ENCODE measurements around the gene TMIE.

TMIE gene

DNA sequence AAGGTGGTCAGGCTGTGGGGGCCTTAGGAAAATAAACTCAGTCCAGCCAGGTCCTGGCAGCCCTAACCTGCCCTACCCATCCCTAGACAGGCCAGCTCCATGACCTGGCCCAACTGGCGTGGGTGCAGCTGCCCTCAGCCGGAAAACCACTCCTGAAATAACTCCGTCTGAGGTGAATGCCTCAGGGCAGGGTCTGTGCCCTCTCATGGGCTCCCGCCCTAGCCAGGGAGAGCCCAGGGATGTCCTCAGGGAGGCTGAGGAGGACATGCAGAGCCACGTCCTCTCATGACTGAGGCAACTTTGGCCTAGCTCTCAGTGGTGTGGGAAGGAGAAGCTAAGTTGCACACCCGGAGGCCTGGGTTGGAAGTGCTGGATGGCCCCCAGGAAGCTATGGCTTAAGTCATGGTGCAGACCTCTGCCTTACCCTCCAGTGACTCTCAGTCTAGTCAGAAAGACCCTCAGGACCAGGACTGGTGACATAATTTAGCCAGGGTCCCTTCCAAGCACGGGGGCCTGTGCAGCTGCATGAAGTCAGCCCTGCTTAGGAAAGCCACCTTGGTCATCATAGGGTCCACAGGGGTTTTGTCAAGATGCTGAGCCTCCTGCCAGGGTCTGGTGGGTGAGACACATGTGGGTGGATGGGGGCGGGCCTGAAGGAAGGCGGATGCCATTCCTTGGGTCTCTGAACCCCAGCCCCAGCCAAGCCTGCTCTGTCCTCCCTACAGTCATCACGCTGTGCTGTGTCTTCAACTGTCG lies 7.4 kb downstream of the TMIE start:
- no peak for DNase-seq (ENCODE audit: low read depth in 2 of 2)

- no peak for DNase-seq (ENCODE audit: low read depth in 2 of 2)
These were observed 8.0 kb downstream of the TMIE start for GRCh38 chr3:46709157-46709654.

DNA sequence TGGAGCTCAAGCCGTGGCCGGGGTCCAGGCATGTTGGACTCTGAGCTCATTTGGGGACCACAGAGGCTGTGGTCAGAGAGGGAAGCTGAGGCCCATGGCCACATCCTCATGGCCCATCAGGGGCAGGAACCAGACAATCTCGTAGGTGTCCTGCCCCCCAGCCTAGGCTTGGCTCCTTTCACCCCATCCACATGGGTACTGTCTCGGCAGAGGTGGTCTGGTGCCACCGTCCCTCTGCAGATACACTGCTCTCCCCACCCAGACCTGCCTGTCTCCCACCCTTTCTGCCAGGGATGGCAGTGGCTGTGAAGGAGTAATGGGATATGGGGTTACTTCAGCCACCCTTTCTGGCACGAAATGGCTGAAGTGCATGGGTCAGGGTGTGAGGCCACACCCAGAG lies 8.5 kb downstream of the TMIE start:
- no peak for DNase-seq (ENCODE audit: low read depth in 2 of 2)

GRCh38 chr3:46710229-46710628 lies 9.0 kb downstream of the TMIE start:
- no peak for DNase-seq (ENCODE audit: low read depth in 2 of 2)

DNA sequence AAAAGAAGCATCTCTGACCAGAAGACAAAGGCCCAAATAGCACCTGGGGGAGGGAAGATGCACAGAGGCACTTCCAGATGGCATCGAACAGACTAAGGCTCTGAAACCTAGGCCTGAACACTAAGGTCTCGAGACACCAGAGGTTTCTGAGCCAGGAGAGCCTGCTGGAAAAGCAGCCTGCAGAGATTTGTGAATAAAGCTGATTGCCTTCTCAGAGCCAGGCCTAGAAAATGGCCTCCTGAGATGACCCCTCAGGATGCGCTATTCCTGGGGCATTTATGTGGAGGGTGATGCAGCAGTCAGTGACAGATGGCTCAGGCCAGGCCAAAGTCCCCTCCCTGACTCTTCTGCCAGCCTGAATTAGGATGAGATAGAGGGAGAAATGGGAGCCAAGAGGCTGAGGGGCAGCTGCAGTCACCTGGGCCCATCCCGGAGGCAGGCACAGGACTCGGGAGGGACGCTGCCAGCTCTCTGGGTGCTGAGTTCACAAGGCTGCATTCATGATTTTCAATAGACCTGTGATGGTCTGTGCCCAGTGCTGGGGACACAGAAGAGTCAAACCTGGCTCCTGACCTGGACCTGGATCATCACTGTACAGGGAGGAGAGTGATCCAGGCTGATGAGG lies 9.6 kb downstream of the TMIE start:
- DNase-seq (ENCODE audit: low read depth in 2 of 2): no peak

DNA sequence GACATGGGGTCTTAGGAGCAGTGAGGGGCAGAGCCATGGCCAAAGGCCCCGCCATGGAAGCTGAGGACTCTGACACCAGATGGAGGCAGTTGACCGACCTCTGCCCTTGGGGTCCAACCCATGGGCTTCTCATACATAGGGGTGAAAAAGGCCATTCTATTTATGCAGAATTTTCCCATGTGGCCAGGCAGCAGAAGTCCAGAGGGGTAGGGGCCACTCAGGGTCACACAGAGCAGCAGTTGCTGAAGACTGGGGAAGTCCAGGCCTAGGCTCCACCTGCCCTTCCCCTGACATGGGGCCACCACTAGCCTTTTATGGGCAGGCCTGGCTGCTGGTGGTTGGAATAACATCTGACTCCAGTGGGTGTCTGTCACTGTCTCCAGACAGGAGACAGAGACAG lies 10.1 kb downstream of the TMIE start:
- DNase-seq (ENCODE audit: low read depth in 2 of 2): no peak

DNA sequence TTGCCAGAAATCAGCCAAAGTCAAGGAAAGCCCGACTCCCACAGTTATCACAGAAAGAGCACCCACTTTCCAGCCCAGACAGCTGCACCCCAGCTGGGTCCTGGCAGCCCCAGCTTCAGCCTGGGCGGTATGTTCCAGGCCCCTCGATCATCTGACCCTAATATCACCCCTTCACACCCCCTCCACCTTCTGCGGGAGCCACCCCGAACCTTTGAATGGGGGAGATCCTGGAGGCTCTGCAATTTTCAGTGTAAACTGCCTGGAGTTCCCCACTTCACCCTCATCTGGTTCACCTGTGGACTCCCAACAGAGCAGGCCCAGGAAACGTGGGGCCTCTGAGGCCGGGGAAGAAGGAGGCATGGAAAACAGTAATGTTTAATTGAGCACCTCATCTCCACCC lies 10.6 kb downstream of the TMIE start:
- DNase-seq (ENCODE audit: low read depth in 2 of 2): no peak

GRCh38 chr3:46712191-46713049 lies 11.2 kb downstream of the TMIE start:
- no peak for DNase-seq (ENCODE audit: low read depth in 2 of 2)

- DNase-seq (ENCODE audit: low read depth in 2 of 2): no peak
These were observed 12.1 kb downstream of the TMIE start for GRCh38 chr3:46713050-46713897.

DNA sequence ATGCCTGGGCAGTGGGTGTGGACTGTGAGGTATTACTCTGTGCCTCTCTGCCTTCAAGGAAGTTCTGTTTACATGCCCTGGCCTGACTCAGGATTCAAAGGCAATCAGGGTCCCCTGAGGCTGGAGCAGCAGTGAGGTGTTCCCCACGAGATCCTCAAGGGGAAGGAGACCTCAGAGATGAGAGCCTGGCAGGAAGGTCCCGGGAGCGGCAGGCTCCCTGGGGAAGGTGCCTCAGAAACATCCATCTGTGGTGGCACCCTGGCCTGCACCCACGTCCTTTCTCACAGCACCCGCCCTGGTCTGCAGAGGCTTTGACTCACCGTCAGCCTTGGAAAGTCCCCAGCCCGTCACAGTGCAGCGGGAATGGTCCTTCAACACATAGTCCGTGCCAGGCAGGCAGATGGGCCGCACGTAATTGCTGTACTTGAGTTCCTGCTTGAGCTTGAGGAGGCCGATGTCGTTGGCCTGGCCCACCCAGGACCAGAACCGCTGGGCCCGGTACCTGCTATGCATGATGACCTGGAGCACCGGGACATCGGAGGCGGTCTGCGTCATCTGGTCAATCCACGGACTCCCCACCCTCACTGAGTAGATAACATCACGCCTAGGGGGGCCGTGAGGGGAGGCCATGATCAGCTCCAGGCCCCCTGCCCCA lies 12.8 kb downstream of the TMIE start:
- DNase-seq (ENCODE audit: low read depth in 2 of 2): no peak

DNA sequence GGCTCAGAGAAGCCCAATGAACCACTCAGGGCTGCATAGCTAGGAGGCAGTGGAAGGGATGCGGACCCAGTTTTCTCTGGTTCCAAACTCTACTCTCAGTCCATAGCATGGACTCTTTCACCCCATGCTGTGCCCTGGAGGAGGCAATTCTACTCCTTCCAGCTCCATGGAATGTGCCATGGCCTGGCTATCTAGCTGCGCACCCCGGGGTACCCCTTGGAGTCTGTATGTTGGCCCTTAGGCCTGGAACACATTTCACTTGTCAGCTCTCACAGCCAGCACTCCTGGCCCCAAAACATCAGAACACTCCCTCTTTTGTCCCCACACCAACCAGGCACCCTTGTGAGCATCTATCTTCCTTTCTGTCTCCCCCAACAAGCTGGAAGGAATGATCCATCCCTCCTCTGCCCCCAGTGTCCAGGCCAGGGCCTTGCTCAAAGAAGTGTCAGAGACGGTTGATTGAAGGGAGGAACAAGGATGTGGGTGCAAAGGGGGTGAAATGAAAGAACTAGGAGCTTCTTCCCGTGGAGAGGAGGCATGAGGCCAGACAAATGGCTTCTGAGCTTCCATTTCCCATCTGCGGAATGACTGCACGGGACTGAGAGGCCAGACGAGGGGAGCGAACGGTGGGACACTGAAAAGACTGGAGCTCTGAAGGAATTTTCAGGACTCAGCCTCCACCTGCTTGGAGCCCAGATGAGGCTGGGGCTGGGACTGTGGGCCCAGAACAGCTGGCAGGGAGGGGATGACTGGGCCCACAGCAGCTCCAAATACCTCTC lies 13.7 kb downstream of the TMIE start:
- no peak for DNase-seq (ENCODE audit: low read depth in 2 of 2)

- no peak for DNase-seq (ENCODE audit: low read depth in 2 of 2)
These were observed 14.4 kb downstream of the TMIE start for GRCh38 chr3:46715507-46716175.

GRCh38 chr3:46716461-46717441 lies 15.6 kb downstream of the TMIE start:
- no peak for DNase-seq (ENCODE audit: low read depth in 2 of 2)

- no peak for DNase-seq (ENCODE audit: low read depth in 2 of 2)
These were observed 16.4 kb downstream of the TMIE start, which contains the start of gene PRSS50 for GRCh38 chr3:46717447-46718231. Gene PRSS50, minus strand, starts transcription at chr3:46717869. Its CDS starts 45 bp downstream, at chr3:46717824.

DNA sequence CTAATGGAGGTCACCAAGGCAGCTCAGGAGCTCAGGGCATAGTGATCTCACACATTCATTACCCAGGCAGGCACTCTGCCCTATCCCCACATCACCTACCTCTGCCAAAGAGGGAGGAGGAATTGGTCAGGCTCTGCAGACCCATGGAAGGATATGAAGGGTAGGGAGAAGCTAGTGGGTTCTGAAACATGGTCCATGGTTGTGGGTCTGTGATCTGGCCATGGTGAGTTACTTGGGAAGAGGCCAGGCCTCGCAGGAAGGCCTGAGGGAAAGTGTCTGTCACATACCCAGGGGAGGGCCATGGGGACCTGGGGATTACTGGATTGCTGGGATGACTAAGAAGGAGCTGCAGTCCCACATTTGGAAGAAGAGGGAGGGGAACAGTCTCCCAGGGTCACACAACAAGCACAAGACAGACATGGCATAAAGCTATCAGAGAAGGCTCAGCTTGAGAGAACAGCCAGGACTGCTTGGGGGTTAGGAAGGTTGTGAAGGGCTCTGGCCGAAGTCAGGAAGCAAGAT lies 17.9 kb downstream of the TMIE start:
- no peak for DNase-seq (ENCODE audit: low read depth in 2 of 2)

DNA sequence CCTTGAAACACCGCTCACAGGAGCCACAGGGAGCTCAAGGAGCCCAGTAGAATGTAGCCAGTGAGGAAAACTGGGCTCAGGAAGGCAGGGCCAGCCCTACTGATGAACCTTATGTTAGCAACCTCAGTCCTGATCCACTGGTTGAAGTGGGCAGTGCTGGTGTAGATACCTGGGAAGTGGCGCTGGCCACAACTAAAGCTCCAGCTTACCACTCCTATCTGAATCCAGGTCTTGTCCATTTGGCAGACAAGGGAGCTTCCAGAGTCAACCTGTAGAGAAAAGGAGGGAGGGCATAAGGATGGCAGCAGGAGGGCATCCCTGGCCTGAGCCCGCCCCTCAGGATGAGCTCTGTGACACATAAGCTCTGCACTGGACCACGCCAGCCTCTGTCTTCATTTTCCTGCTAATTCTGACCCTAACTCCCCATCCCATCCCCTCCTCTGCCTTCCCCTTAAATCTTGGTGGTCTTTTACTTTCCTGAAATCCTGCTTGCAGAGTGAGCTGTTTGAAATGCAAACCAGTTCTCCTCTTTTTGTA lies 18.6 kb downstream of the TMIE start:
- DNase-seq (ENCODE audit: low read depth in 2 of 2): no peak

- no peak for DNase-seq (ENCODE audit: low read depth in 2 of 2)
These were observed 19.8 kb downstream of the TMIE start for GRCh38 chr3:46721009-46721408.

Data from stimulated activated CD4-positive, alpha-beta T cell treated with anti-CD3 and anti-CD28 coated beads, Interleukin-1b, Interleukin-23, amount 100 ng/mL, for 1 hour (primary cell).